Left ventricle myocardium inferior (tissue), 1 donor: Measurements from ENCODE around the gene RNF212. TPM values are rescaled to one million over a fixed set of nuclear protein-coding genes. Genes with fewer than 3 reads are reported as not detected.

Experiments used
- DNase-seq: peaks from one replicate; pipeline ENCODE4 v3.0.0-alpha.2; 2020
- H3K27ac ChIP-seq: fragments of 200-600 bp; replicated peaks from 2 replicates; pipeline ENCODE4 v1.8.0; 2021
- H3K27me3 ChIP-seq: fragments of 200-600 bp; 2 replicates; pipeline ENCODE4 v1.8.0; 2021; ENCODE audit warnings: low read depth
- H3K36me3 ChIP-seq: fragments of 200-600 bp; 2 replicates; pipeline ENCODE4 v1.8.0; 2021
- H3K4me1 ChIP-seq: fragments of 200-600 bp; 2 replicates; pipeline ENCODE4 v1.8.0; 2021
- H3K4me3 ChIP-seq: fragments of 200-600 bp; 2 replicates; pipeline ENCODE4 v1.8.0; 2021; ENCODE audit warnings: mild to moderate bottlenecking, moderate library complexity
- H3K9me3 ChIP-seq: fragments of 200-600 bp; replicated peaks from 2 replicates; pipeline ENCODE4 v1.8.0; 2021
- CTCF ChIP-seq: fragments of 200-600 bp; IDR thresholded peaks from 2 replicates; pipeline ENCODE4 v1.8.0; 2021; ENCODE audit warnings: antibody characterized with exemption, mild to moderate bottlenecking, borderline replicate concordance
- intact Hi-C: fragments of 100-400 bp; cut with micrococcal nuclease; formaldehyde crosslinking; loops from one replicate; pipeline ENCODE4 v1.11.0; 2022
- total RNA-seq: library from RNA; stranded (reverse); fragmentation: NEBNext Ultra II Directional; extraction: Animal tissue kit (Norgen Biotek cat#: 25700); gene quantifications from one replicate; pipeline ENCODE4 v1.2.1, GENCODE V29; 2021
- donor health status: DM: no; HTN: yes; CAD: no; lungs with severe emphysema.

RNF212 gene
- total RNA-seq, 1 donor from 2014 or later = not detected

GRCh38 chr4:1031956-1032795 lies 81.2 kb downstream of the RNF212 start:
- no peak overlapping the region for H3K4me3 ChIP-seq
- intact Hi-C loops = no loop called here
- no peaks in the 10 kb centered on the region for H3K9me3 ChIP-seq
- TF ChIP-seq CTCF = no peak
- DNase-seq = no peak
- no peaks in the 10 kb centered on the region for H3K36me3 ChIP-seq
- H3K27ac ChIP-seq = no peak overlapping the region
- peaks cover 68% of the 10 kb centered on the region for H3K27me3 ChIP-seq
- H3K4me1 ChIP-seq = peaks cover 20% of the 10 kb centered on the region

- peaks cover 22% of the 10 kb centered on the region for H3K4me1 ChIP-seq
- H3K4me3 ChIP-seq = no peak overlapping the region
- no peak overlapping the region for H3K27ac ChIP-seq
- H3K9me3 ChIP-seq = no peaks in the 10 kb centered on the region
- intact Hi-C loops = no loop called here
- DNase-seq = no peak
- no peaks in the 10 kb centered on the region for H3K36me3 ChIP-seq
- no peak for TF ChIP-seq CTCF
- peaks cover 62% of the 10 kb centered on the region for H3K27me3 ChIP-seq
Measured at GRCh38 chr4:1031346-1031745, 82.0 kb downstream of the RNF212 start.

DNA sequence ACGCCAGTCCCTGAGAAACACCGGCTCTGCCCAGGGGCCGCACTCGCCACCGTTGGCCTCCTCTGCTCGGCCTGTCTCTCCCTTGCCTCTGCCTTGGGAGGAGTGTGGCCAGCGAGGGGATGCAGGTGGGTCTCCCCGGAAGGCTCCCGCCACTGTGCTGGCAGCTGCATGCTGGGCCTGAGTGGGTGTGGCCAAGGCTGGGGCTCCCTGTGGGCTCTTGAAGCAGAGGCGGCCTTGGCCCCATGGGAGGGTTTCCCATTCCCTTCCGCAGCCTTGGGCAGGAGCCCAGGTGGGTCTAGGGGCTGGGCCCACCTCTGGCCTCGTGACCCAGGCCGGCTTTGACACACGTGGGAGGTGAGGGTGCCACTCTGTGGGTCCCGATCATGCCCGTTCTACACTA lies 82.8 kb downstream of the RNF212 start:
- H3K4me3 ChIP-seq = no peak overlapping the region
- DNase-seq = no peak
- H3K27ac ChIP-seq = no peak overlapping the region
- intact Hi-C loops = no loop called here
- H3K4me1 ChIP-seq = peaks cover 23% of the 10 kb centered on the region
- H3K9me3 ChIP-seq = no peaks in the 10 kb centered on the region
- no peaks in the 10 kb centered on the region for H3K36me3 ChIP-seq
- no peak for TF ChIP-seq CTCF
- peaks cover 61% of the 10 kb centered on the region for H3K27me3 ChIP-seq

DNA sequence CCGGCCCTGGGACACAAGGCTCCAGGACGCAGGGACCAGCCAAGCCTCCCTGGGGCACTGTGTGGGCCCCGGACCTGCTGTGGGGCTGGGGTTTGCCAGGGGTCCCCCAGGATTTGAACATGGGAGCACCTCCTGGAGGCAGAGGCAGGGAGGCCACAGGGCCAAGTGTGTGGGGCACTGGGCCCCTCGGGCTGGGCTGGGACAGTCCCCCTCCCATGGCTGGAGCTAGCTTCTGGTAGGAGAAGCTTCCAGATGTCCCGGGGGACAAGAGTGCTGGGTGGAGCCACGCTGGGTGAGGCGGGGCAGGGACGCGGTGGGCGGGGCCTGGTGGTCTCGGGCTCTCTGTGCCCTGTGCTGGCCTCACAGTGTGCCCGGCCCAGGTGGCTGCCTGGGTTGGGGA lies 83.3 kb downstream of the RNF212 start:
- H3K9me3 ChIP-seq = no peaks in the 10 kb centered on the region
- no peak overlapping the region for H3K27ac ChIP-seq
- no peak overlapping the region for H3K4me3 ChIP-seq
- peaks cover 57% of the 10 kb centered on the region for H3K27me3 ChIP-seq
- TF ChIP-seq CTCF = no peak
- no peak for DNase-seq
- intact Hi-C loops = no loop called here
- peaks cover 5% of the 10 kb centered on the region for H3K36me3 ChIP-seq
- H3K4me1 ChIP-seq = peaks cover 19% of the 10 kb centered on the region

DNA sequence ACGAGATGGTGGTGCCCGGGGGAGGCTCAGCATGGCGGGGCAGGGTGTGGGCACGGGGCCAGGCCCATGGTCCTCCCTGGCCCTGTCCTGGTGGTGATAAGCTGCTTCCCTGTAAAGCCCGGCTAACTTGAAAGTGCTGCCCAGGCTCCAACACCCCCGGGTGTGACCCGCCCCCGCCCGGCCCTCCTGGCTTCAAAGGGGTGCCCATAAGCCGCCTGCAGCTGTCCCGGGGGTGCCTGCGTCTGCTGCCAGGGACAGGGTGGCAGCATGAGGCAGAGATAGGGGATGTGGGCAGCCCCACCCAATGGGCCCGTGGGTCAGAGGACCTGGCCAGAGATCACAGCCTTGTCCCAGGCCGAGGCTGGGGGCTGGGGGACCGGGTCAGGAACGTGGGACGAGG lies 83.8 kb downstream of the RNF212 start:
- TF ChIP-seq CTCF = no peak
- intact Hi-C loops = no loop called here
- H3K27me3 ChIP-seq = peaks cover 57% of the 10 kb centered on the region

More for the DNA sequence above, 83.8 kb downstream of the RNF212 start:
- Histone ChIP-seq H3K27ac (no peak overlapping the region), H3K4me3 (no peak overlapping the region), H3K36me3 (peaks cover 6% of the 10 kb centered on the region), H3K4me1 (peaks cover 18% of the 10 kb centered on the region), H3K9me3 (no peaks in the 10 kb centered on the region)
- DNase-seq = no peak
